IPS-NIHi7 (cell line): ENCODE data around the gene PCDH15.

Experiments used
- DNase-seq: peaks from one replicate; pipeline ENCODE4 v3.0.0; 2012; ENCODE audit warnings: mixed read lengths; ENCODE audit errors: extremely low spot score

Gene PCDH15

GRCh38 chr10:54708021-54708420 is 93.0 kb downstream of the PCDH15 start:
- DNase-seq = no peak

DNA sequence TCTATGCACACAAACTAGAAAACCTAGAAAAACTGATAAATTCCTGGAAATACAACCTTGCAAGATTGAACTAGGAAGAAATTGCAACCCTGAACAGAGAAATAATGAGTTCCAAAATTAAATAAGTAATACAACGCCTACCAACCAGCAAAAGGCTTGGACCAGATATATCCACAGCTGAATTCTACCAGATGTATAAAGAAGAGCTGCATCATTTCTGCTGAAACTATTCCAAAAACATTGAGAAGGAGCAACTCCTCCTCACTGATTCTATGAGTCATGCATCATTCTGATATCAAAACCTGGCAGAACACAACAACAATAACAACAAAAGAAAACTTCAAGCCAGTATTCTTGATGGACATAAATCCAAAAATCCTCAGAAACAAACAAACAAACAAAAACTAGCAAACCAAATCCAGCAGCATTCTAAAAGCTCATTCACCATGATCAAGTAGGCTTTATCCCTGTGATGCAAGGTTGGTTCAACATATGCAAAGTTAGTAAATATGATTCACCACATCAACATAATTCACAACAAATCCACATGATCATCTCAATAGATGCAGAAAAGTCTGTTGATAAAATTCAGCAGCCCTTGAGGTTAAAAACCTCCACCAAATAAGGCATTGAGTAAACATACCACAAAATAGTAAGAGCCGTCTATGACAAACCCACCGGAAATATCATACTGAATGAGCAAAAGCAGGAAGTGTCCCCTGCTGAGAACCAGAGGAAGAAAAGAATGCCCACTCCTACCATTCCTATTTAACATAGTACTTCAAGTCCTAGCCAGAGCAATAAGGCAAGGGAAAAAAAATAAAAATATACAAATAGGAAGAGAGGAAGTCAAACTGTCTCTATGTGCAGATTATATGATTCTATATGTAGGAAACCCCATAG is 98.2 kb downstream of the PCDH15 start:
- DNase-seq = no peak

DNA sequence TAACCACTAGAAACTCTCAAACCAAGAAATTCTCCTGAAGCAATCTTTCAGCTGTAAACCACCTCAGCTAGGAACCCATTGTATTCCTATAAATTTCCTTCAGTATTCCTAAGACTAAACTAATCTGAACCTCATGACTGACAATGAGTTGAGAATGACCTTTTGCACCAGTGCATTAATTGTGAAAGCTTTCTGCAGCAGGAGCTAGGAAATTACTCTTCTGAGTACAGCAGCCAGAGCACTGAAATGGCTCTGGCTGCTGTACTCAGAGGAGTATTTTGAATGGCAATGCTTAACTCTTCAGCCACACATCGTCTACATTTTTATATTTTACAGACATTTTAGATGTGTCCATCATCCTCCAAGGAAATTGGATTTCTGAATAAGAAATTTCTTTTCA is 109.7 kb downstream of the PCDH15 start:
- DNase-seq = no peak

DNA sequence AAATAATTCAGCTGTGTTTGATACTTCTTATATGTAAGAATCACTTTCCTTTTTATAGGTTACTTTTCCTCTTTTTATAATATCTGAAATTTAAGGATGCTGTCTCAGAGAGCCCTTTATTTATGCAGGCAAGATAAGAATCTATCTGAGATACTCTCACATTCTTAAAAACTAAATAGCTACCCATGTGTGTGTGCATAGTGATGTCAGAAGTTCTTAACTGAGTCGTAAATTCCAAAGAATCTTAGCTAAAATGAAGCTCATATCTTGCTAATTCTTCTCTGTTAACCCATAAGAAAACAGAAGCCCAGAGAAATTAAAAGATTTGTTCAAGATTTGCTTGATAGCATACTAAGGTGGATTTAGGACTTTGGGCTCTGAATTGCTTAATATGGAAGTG is 118.5 kb downstream of the PCDH15 start:
- no peak for DNase-seq

DNA sequence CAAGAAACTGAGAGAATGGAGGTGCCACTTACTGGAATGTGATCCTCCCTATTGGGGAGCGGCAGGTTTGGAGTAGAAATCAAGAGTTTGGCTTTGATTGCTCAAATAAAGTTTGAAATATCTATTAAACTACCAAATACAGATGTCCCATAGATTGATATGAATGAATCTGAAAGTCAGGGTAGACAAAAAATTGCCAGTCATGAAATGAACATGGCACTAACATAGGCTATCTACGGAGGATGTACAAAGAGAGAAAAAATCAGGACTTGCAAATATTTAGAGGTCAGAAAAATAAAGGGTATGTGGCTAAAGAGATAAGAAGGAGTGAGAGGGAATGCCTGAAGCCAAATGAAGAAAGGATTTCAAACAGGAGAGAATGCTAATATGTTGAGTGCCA is 119.9 kb downstream of the PCDH15 start:
- DNase-seq = no peak

- DNase-seq = no peak
Observed at GRCh38 chr10:54667136-54667535, 133.9 kb downstream of the PCDH15 start.

GRCh38 chr10:54666192-54666591 is 134.8 kb downstream of the PCDH15 start:
- DNase-seq = no peak

GRCh38 chr10:54665095-54665494 is 135.9 kb downstream of the PCDH15 start:
- no peak for DNase-seq

GRCh38 chr10:54660397-54660796 is 140.6 kb downstream of the PCDH15 start:
- DNase-seq = no peak

- DNase-seq = no peak
Observed at GRCh38 chr10:54656643-54657042, 144.4 kb downstream of the PCDH15 start.

DNA sequence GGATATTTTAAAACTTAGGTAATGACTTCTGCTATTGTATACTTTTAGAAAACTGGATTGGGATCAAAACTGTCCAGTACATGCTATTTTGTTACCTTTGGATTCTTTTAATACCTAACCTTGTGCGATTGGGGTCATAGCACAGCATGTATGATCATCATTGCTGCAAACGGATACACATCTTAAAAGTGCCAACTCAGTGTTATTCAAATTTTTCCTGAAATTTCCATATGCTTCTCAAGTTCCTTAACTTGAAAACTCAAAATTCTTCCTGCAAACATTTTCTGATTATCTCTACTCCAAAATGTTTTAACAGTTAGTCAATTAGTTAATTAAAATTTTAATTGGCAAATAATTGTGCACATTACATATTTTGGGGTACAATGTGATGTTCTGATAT is 147.5 kb downstream of the PCDH15 start:
- no peak for DNase-seq

DNA sequence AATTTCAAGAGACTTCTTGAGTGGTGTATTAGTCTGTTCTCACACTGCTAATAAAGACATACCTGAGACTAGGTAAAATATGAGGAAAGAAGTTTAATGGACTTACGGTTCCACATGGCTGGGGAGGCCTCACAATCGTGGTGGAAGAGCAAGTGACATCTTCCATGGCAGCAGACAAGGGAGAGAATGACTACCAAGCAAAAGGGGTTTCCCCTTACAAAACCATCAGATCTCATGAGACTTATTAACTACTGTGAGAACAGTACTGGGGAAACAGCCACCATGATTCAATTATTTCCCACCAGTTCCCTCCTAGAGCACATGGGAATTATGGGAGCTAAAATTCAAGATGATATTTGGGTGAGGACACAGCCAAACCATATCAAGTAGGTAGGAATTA is 150.5 kb downstream of the PCDH15 start:
- DNase-seq = no peak

- no peak for DNase-seq
Observed at GRCh38 chr10:54622017-54622416, 179.0 kb downstream of the PCDH15 start.

DNA sequence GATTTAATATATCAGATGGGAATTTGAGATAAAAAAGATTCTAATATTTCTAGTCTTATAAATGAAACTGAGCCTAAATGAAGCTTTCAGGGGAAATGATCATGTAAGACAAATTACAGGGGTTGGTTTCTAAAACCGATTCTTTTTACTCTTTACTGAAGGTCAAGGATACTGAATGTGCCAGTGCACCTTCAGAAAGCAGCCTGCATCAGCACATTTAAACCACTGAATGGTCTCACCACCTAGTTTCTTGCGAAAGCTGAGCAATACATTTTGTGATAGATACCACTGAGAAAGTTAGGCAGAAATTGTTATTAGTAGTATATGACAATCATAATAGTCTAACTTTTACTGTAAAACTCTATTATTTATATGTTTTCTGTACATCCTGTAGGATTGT is 180.7 kb downstream of the PCDH15 start:
- DNase-seq = no peak

DNA sequence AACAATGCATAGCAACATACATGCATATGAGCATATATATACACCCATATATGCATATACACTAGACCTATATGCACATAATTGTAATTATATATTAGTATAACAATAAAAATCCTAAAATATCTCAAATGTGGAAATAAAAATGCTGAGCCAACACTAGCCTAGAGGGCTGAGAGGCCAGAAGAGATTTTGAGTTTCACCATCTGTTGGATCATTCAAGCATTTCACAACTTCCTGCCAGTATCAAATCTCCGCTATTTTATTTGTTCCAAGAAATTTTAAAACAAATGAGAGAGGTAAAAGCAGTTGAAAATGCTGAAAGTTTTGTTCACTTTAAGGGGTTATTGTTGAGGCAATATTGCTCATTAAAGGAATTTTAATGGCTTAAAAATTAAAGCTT is 187.0 kb downstream of the PCDH15 start:
- DNase-seq = no peak

DNA sequence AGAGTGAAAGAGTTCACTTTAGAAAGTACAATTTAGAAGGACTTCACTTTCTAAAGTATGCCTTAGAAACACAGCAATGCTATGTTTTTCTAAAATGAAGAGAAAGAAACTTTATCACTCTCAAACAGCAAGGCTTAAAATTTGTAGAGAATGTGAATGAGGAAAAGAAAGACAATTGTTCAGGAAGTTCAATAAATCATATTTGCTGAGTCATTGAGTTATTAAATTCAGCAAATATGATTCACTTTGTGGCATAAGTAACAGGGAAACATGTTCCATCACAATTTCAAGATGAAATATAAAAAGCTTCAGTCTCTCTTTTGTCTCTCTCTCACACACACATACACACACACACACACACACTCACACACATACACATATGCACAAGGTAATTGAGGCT is 187.9 kb downstream of the PCDH15 start:
- DNase-seq = no peak

DNA sequence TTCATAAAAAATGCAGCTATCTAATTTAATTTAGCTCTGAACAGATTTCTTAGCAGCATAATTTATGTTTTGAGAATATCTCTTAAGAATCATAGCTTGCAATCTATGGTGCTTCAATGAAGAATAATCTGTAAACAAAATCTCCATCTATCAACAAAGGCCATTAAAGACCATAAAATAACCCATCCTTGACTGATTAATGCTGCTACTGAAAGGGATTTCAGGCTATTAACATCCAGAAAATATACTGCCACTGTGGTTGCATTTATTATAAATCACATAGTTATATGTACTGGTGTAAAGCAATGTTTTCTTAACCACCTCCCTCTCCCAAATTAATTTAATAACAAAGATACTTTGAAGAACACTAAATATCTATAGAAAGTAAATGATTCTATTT is 191.6 kb downstream of the PCDH15 start:
- no peak for DNase-seq

- DNase-seq = no peak
Observed at GRCh38 chr10:54607983-54608382, 193.0 kb downstream of the PCDH15 start.

DNA sequence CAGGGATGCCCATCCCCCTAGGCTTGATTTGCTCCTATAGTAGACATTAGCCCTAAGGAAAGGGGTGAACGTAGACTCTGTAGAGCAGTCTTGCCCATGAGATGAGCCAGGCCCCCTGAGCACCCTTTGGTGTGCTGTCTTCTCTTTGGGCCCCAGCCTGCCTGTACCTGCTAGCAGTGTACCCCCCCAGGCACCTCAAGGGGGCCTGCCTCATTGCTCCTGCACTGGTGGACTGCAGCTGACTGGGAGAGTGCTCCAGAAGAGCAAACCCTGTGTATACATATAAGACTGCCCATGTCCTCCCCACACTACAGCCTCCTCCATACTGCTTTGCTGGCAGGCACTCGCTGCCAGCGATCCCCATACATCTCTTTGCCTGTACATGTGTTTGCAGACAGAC is 206.7 kb downstream of the PCDH15 start:
- DNase-seq = no peak

DNA sequence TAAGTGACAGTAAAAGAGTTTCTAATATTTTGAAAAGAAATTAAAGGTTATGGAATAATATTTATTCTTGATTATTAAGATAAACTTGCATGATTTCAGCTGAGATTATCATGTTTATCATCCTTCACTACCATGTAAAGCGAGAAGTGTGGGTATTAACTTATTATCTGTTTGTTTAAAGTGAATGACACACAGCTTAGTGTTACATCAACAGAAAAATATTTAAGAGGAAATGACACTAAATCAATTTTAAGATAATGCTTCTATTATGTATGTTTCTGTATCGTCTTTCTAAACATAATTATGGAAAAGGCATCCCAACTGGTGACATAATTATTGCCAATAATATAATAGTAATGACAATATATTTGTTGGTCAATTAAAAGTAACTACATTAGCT is 213.1 kb downstream of the PCDH15 start:
- no peak for DNase-seq

- no peak for DNase-seq
Observed at GRCh38 chr10:54585572-54585971, 215.5 kb downstream of the PCDH15 start.

DNA sequence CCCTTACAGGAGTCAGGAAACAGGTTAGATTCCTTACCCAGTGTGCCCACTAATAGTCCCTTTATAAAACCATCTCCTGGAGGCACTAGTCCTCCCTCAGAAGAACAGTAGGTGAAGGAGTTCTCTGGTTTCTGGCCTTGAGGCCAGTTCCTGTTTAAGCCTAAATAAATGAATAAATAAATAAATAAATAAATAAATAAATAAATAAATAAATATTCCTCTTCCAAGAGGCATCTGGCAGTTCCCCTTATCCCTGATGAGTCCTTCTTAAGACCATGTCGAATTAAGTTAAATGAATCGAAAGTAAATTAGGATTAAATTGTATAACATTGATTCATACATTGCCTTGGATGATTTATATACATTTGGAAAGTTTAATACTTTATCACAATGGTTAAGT is 223.3 kb downstream of the PCDH15 start:
- no peak for DNase-seq

- DNase-seq = no peak
Observed at GRCh38 chr10:54576541-54576940, 224.5 kb downstream of the PCDH15 start.

DNA sequence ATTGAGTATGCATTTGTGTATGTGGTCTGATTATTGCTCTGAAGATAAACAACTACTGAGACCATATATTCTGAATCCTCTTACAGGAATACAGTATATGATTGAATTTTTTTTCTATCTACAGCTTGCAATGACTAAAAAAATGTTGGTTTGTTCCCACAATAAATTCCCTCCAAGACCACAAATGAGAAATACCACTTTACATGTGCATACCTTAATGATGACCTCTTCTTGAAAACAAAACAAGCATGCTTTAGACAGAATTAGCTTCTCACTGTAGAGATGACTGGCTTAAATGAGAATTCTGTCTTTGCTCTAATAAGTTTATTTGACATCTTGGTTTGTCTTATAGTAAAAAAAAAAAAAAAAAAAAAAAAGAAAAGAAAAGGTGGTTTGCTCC is 241.5 kb downstream of the PCDH15 start:
- no peak for DNase-seq
